Stimulated activated CD8-positive, alpha-beta memory T cell treated with anti-CD3 and anti-CD28 coated beads, Interleukin-4, amount 100 ng/mL, for 1 hour (primary cell): ENCODE data around the gene HDAC10.
"Not testable (repeated sequence)": the region's sequence is repeated elsewhere in the genome, so short reads cannot be mapped to it uniquely, and the experiment has no call there.

Experiments used
- DNase-seq, 2 donors: peaks; one replicate each; pipeline ENCODE4 v3.0.0-alpha.2; 2020; ENCODE audit warnings: low read depth in 2 of 2, low spot score in 1 of 2

Gene HDAC10

GRCh38 chr22:50285568-50286229 is 34.6 kb upstream of the HDAC10 start:
- DNase-seq, result no peak

GRCh38 chr22:50284479-50284878 is 33.4 kb upstream of the HDAC10 start:
- DNase-seq, result no peak

- DNase-seq, result no peak
These were observed 32.8 kb upstream of the HDAC10 start for GRCh38 chr22:50283821-50284220.

GRCh38 chr22:50282361-50283155 is 31.5 kb upstream of the HDAC10 start:
- DNase-seq, result no peak

- DNase-seq, result no peak
These were observed 30.9 kb upstream of the HDAC10 start for GRCh38 chr22:50281957-50282356.

- no peak for DNase-seq
These were observed 30.3 kb upstream of the HDAC10 start for GRCh38 chr22:50281384-50281760.

GRCh38 chr22:50280708-50281383 is 29.8 kb upstream of the HDAC10 start:
- DNase-seq, result no peak

GRCh38 chr22:50280022-50280707 is 29.1 kb upstream of the HDAC10 start:
- DNase-seq, result no peak

- DNase-seq, result no peak
These were observed 28.0 kb upstream of the HDAC10 start for GRCh38 chr22:50278956-50279619.

GRCh38 chr22:50278461-50278860 is 27.4 kb upstream of the HDAC10 start:
- no peak for DNase-seq

- DNase-seq, result no peak
These were observed 26.7 kb upstream of the HDAC10 start for GRCh38 chr22:50277761-50278160.

GRCh38 chr22:50276143-50276542 is 25.1 kb upstream of the HDAC10 start:
- peak in 1 of 2 donors; percentile 12 for DNase-seq

GRCh38 chr22:50275181-50276055 is 24.4 kb upstream of the HDAC10 start:
- no peak for DNase-seq

GRCh38 chr22:50274771-50275170 is 23.7 kb upstream of the HDAC10 start:
- DNase-seq, result no peak

GRCh38 chr22:50274311-50274710 is 23.2 kb upstream of the HDAC10 start:
- peak in 1 of 2 donors; percentile 17 for DNase-seq

- DNase-seq, result not testable (repeated sequence)
These were observed 22.7 kb upstream of the HDAC10 start for GRCh38 chr22:50273781-50274180.

GRCh38 chr22:50273352-50273751 is 22.3 kb upstream of the HDAC10 start:
- DNase-seq, result not testable (repeated sequence)

- no peak for DNase-seq
These were observed 21.2 kb upstream of the HDAC10 start for GRCh38 chr22:50272044-50272802.

GRCh38 chr22:50271519-50271970 is 20.5 kb upstream of the HDAC10 start:
- DNase-seq, result peak in 1 of 2 donors; percentile 28
